GM23248 (cell line): ENCODE measurements around the gene ARHGEF7.

Experiments used
- EZH2 ChIP-seq: fragments of 200-600 bp; sonication (generic); IDR thresholded peaks from 2 replicates; pipeline ENCODE4 v1.6.1; 2018; ENCODE audit warnings: antibody characterized with exemption, mild to moderate bottlenecking; ENCODE audit not compliant: insufficient read depth, poor library complexity, severe bottlenecking
- EZH2phosphoT487 ChIP-seq: fragments of 200-600 bp; sonication (generic); IDR thresholded peaks from 2 replicates; pipeline ENCODE4 v1.6.1; 2018; ENCODE audit warnings: antibody characterized with exemption, moderate library complexity, mild to moderate bottlenecking, low read depth; ENCODE audit not compliant: insufficient read depth

DNA sequence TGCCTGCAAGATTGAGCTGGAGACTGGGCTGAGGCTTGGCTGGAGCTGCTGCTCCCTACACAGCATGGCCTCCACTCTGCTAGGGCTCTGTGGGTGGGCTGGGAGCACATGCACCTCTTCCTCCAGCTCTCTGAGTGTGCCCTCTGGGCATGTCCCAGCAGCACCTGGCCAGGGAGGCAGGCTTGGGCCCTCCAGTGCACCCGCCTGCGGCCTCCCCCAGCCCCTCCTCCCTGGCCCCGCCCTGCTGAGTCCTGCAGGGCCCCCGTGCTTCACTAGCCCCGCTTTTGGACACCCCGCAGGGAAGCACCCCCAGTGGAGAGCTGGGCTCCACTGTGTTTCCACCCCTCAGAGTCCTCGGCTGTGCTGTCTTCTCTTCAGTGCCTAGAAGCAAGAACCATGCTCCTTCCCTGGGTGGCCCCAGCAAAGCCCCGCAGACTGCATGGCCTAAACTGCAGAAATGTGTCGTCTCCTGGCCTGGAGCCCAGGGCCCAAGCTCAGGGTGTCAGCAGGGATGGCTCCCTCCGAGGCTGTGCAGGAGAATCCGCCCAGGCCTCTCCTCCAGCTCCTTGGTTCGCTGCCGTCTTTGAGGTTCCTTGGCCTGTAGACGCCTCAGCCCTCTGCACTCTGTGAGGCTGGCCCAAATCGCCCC is 200.4 kb downstream of the ARHGEF7 start:
- no peak for TF ChIP-seq EZH2
- no peak for TF ChIP-seq EZH2phosphoT487
